IPS-11a (cell line): ENCODE data around the gene NDUFB4.
"Not testable (repeated sequence)": the region's sequence is repeated elsewhere in the genome, so short reads cannot be mapped to it uniquely, and the experiment has no call there.

Experiments
- H3K4me3 ChIP-seq: one replicate; pipeline ENCODE4 v1.5.1; 2013; ENCODE audit warnings: low read depth, low read length, control low read depth

NDUFB4 gene

DNA sequence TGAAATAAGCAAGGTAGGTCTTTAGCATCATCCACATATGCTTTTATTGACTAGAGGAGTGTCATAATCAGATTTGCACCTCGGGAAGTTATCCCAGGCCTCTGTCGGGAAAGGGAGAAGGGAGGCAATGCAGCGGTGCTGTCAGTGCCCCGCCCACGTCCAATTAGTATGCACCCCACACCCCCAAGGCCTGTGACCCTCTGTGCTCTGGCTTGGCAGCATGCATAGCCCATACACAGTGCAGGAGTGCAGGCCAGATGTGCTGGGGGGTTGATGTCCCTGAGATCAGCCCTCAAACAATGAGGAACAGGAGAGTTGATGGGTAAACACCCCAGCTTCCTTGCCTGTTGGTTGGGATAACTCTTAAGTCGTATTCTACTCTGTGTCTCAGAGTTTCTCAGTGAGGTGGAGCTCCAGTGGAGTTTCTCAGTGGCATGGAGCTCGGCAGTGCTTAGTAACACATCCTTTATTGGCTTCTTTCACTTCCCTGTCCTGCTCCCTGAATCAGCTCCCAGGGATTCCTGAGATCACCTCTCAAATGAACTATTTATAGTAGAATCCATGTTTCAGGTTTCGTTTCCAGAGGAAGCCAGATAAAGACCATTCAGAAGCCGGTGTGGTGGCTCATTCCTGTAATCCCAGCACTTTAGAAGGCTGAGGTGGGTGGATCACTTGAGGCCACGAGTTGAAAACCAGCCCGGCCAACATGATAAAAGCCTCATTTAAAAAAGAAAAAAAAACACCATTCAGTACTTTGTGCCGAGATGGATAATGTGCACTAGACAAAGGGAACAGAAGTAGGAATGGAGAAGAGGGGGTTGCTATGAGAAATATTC, 26.7 kb upstream of the NDUFB4 start:
- no peak overlapping the region for H3K4me3 ChIP-seq

DNA sequence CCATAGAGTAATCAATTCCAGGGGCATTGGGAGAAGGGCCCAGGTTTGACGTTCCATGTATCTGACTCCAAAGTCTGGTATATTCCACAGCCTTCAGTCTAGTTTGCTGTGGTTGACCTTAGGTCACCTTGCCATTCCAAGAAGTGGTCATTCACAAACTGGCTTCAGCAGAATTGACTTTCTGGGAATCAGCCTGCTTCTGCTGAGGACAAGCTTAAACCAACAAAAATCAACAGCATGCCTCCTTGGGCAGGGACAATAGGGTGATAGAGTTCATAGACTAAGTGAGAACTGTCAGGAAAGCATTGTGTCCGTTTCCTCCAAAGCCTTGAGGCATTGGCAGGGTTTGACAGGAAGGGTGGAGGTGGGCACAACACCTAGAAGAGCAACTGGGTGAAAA, 24.1 kb upstream of the NDUFB4 start:
- no peak overlapping the region for H3K4me3 ChIP-seq

DNA sequence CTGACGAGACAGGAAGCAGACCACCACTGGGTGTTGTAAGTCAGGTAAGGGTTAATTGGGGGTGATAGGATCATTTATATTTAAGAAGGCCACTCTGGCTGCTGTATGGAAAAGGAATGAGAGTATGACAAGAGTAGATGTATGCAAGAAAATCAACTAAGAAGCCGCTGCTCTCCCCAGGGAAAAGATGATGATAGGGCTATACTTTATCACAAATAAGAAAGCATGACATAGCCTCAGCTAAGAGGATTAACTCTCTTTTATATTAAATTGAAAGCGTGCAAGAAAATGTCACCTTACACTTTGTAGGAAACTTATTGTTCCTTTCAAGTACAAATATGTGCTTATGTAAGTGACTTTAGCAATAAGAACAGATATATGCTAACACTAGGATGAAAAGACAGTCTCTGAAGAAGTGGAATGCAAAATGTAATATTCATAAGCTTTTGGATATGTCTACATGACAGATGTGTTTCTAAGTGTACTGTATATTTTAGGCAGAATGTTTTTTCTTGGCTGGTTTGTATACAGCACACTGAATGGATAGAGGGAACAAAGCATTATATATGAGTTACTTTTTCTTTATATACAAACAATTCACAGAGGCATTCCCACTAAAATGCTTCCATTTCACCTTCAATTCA, 8.7 kb upstream of the NDUFB4 start:
- no peak overlapping the region for H3K4me3 ChIP-seq

DNA sequence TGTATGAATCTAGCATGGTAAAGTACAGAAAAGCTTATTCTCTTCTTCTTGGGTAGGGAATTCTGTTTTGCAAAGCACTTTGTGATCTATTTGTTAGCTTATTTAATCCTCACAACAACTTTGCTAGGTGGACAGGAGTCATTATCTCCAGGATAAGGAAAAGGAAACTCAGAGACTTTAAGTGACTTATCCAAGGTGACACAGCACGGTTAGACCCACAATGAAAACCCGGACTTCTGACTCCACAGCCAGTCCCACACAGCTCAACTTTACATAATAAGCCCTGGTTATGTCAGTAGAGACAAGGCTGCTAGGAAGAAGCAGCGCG, 384 bp upstream of the NDUFB4 start:
- peak overlapping the region; percentile 94 for H3K4me3 ChIP-seq

DNA sequence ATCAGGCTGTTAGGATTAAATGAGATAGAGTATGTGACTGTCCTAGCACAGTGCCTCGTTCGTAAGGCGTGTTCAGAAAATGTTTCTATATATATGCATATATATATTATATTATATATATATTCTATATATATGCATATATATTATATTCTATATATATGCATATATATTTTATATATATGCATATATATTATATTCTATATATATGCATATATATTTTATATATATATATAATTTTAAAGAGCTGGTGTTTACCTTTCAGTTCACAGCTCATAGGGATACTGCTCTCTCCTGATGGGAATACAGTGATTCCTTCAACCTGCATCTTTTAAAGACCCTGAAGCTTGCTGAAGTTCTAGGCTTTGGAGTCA, 702 bp downstream of the NDUFB4 start:
- H3K4me3 ChIP-seq, result peak overlapping the region; percentile 94

DNA sequence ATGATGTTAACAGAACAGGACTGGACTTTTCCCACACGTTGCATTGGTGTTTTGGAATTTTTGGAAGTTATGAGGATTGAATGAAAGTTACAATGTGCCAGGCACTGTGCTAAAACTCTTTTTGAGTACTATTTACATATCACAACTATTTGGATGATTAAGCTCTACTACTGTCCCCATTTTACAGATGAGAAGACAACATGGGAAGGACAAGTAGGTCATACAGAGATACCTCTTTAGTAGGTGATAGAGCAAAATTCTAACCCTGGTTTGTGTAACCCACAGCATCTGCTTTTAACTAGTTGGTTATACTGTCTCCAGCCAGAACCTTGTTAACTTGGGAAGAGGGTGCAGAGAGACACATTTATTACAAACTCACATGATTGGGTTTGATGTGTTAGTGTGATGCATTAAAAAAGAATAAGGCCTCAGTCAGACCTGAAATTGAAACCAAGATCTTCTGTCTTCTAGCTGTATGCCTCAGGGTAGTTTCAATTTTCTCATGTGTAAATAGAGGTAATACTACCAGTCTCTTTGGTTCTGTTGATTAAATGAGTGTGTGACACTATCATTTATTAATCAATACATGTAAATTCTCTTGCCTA, 1.4 kb downstream of the NDUFB4 start:
- no peak overlapping the region for H3K4me3 ChIP-seq

DNA sequence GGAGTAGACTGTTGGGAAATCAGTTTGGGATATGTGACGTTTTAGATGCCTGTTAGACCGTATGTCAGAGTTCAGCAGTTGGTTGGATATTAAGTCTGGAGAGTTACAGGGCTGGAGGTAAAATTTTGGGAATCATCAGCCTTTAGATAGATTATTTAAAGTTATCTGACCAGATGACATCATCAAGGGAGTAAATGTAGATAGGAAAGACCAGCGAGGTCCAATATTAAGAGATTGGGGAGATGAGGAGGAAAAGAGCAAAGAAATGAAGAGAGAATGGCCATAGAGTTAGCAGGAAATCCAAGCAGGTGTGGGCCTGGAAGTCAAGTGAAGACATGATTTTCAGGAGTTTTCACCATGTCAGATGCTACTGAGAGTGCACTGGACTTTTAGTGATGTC, 3.1 kb downstream of the NDUFB4 start:
- no peak overlapping the region for H3K4me3 ChIP-seq

DNA sequence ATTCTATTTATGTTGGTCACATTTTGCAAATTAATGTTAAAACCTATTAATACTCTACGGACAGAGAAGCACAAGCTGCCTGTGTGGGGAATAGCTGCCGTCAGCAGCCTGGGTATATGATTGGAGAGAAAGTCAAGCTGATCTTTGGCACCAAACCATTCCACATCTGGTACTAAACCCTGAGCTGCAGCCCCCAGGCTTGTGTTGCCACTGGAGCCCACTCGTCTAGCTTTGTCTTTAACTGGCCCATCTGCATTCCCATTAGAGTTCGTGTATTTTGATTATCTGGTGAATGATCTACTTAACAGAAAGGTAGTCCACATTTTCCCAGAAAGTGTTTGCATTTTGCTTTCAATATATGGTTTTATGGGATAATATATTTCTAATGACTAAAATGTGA, 5.4 kb downstream of the NDUFB4 start:
- H3K4me3 ChIP-seq, result no peak overlapping the region

DNA sequence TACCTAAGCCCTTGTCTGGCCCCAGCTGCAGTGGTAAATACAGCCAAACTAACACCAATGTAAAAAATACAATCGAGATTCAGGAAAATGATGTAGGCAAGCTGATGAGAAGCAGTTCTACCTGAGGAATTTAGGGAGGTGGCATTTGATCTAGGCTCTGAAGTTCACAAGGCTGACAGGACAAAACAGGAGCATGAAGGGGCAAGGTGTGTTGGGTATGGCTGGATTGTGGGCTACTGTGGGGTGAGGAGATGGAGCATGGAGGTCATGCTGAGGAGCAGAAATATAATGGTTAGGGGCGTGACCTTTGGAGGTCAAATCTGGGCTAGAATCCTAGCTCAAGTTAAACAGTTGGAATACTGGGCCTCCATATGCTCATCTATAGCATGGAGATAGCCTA, 6.5 kb downstream of the NDUFB4 start:
- no peak overlapping the region for H3K4me3 ChIP-seq

DNA sequence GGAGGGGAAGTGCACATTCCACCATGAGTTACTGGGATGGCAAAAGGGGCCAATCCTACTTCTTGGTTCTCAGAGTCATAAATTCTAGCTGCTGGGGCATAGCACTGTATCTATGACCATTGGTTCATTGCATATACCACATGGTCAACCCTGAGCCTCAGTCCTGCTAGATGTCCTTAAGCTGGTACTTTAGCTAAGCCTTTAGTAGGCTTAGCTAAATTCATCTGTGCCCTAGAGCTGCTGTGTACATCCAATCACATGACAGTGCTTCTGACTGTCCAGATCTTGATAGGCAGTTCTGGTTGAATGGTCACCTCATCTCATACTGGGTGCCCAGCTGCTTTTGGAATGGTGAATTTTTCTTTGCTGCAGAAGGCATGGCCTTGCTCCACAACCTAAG, 8.2 kb downstream of the NDUFB4 start:
- no peak overlapping the region for H3K4me3 ChIP-seq

DNA sequence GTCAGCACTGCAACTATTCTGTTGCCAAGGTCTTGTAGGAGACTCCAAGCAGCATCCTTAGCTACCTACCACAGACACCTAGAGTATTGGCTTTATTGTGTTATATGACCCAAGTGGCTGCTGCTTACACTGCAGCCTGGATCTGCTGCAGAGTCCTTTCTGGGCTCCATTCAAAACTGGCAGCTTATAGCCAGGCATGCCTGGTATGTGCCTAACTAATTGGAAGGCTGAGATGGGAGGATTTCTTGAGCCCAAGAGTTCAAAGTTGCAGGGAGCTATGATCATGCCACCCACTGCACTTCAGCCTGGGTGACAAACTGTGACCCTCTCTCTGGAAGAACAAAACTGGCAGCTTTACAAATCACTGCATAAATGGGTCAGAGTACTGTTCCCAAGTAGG, 8.6 kb downstream of the NDUFB4 start:
- H3K4me3 ChIP-seq, result no peak overlapping the region

DNA sequence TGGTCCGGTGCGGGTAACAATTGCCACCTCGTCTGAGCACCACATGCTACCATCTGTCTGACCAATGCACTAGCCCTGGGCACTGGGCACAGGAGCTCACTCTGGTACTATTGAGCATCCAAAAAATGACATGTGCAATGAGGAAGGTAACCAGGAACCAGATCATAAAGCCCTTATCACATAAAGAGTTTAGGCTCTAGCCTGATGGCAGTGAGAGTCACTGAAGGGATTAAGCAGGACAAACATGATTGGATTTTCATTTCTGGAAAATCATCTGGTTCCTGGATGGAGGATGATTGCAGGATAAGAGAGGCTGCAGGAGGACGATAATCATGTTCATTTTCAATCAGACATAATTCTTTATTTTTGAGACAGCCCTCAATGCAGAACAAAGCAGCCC, 12.4 kb downstream of the NDUFB4 start:
- H3K4me3 ChIP-seq, result no peak overlapping the region

DNA sequence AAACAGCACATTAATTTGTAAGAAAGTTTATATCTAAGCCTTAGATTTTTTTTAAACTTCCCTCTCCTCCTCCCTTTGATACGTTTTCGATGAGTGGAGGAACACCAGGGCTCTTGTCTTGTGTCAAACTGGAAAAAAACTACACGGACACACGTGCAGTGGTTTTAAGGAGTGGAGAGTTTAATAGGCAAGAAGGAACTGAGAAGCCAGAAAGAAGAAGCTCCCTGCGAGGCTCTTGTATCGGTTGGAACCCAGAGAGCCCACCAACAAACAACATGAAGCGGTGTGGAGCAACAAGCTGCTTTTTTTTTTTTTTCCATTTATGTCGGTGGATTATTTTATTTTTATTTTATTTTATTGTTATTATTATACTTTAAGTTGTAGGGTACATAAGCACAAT, 18.6 kb downstream of the NDUFB4 start:
- no peak overlapping the region for H3K4me3 ChIP-seq

DNA sequence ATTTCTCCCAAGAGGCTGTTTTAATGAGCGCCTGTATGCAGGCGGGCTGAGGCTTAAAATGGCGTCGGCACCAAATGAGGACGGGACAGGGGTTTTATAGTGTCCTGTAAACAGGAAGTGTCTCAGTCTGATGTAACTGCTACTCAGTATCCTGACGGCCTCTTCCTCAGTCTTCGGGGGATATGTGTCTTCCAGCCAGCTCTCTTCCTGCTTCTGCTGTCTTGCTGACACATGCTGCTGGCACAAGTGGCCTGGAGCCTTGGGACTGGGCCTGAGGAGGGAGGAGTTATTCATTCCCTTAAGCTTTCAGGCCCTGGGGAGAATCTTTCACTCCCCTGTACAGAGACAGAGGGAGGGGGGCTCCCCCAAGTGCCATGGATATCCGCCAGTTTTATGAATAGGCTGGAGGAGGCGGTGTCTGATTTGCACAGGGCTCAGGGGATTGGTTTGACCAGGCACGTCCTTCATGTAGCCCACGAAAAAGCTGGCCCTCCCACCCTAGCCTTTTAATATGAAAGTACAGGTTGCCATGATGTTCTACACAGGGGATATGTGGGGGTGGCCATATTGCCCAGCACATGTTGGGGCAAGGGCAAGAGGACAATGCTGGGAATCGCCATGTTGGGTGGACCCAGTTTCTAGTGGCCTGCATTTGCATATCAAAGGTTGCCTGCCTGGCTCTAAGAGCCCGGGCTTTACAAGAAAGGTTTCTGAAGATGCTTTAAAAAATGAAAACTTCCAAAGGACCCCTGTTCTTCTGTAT, 19.9 kb downstream of the NDUFB4 start:
- H3K4me3 ChIP-seq, result no peak overlapping the region

DNA sequence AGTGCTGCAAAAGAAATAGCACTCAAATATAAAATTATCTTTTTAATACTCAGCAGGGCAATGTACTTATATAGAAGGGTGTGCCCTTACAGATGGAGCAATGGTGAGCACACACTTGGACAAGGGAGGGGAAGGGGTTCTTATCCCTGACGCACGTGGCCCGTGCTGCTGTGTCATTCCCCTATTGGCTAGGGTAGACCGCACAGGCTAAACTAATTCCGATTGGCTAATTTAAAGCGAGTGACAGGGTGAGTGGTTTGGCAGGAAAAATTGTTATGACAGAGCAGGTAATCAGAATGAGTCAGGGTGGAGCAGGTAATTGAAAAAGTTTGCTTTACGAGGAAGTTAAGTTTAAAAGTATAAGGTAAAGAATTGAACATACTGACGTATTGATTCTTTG, 20.6 kb downstream of the NDUFB4 start:
- not testable (repeated sequence) for H3K4me3 ChIP-seq

DNA sequence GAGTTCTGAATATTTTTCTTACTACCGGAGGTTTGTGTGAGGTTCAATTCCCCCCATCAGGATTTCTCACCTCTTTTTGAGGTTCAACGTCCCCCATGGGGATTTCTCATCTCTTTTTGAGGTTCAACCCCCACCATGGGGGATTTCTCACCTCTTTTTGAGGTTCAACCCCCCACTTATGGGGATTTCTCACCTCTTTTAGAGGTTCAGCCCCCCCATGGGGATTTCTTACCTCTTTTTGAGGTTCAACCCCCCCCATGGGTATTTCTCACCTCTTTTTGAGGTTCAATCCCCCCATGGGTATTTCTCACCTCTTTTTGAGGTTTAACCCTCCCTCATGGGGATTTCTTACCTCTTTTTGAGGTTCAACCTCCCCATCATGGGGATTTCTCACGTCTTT, 26.3 kb downstream of the NDUFB4 start:
- no peak overlapping the region for H3K4me3 ChIP-seq

DNA sequence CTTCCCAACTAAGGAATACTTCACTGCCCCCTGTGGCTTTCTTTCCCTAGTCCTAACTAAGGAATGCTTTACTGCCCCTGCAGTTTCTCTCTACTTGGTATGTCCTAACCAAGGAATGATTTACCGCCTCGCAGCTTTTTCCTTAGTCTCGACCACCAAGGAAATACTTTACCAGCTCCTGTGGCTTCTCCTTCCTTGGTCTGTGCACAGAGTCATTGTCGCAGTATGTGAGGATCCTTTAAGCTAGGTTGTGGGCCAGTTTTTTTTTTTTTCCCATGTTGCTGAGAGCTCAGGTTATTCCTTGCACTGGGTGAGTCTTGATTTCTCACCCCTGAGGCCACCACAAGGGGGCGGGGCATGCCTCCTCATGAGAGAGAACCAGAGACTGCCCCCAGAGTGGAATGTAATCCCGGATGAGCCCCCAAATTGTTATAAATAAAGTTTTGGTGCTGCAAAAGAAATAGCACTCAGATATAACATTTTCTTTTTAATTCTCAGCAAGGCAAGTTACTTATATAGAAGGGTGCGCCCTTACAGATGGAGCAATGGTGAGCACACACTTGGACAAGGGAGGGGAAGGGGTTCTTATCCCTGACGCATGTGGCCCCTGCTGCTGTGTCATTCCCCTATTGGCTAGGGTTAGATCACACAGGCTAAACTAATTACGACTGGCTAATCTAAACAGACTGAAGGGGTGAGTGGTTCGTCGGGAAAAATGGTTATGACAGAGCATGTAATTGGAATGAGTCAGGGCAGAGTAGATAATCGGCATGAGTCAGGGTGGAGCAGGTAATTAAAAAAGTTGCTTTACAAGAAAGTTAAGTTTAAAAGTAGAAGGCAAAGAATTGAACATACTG, 27.0 kb downstream of the NDUFB4 start:
- no peak overlapping the region for H3K4me3 ChIP-seq

DNA sequence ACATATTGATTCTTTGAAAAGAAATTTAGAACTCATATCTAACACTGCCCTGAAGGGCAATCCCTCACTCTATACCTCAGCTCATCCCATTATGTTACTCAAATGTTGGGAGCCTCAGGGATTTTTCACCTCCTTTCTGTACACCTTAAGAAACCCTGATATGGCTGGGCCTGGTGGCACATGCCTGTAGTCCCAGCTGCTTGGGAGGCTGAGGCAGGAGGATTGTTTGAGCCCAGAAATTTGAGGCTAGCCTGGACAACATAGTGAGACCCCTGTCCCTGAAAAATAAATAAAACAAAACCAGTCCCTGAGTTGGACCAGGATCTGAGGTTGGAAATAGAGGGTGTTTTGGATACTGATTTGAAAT, 27.6 kb downstream of the NDUFB4 start:
- no peak overlapping the region for H3K4me3 ChIP-seq

DNA sequence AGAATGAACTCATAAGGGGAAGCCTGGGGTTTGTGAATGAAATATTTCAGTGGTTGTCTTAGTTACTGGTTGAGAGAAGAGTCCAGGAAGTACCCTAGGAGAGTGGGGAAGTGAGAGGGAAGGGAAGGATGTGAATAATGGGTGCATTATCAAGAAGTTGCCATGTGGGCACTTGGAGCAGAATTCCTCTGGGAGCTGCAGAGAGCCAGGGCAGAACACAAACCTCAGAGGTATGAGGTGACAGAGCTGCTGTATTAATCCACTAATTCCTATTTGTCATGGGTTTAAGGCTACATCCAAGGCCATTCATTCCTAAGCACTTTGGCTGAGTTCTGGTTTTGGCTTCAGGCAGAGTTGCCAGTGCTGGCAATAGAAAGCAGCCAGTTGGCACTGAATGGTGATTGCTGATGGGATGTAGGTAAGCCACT, 29.0 kb downstream of the NDUFB4 start:
- no peak overlapping the region for H3K4me3 ChIP-seq

DNA sequence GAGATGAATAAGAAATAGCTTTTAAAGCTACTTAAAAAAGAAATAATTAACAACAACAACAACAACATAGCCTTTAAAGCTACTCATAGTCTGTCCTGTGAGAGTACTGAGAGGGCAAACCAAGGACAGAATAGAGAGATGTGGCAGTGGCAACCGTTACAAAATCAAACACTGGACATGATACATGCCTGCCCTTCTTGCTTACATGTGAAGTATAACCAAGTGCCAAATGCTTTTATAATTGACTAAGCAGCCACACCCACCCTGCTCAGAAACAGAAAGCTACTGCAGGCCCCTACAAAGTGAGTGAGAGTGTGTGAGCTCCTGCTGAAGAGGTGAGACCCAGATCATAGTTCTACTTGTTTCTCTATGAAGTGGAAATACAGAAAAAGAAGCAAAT, 38.4 kb downstream of the NDUFB4 start:
- H3K4me3 ChIP-seq, result no peak overlapping the region
